Measurements from ENCODE around the gene TFIP11. TPM values are rescaled to one million over a fixed set of nuclear protein-coding genes. Genes with fewer than 3 reads are reported as not detected.

The TFIP11 gene
- total RNA-seq, 2 experiments from 2014 or later, result 111 TPM

GRCh38 chr22:26480611-26480932 lies 31.7 kb downstream of the TFIP11 start:
- Mint-ChIP-seq H3K4me3 (peak overlapping the region; percentile 22), H3K27me3 (no peaks in the 10 kb centered on the region), H3K36me3 (ENCODE audit: low read depth) (peaks cover 52% of the 10 kb centered on the region), H3K4me1 (ENCODE audit: low read depth) (peaks cover 81% of the 10 kb centered on the region), H3K27ac (peak overlapping the region; percentile 94), H3K9me3 (no peaks in the 10 kb centered on the region)
- no peak for TF ChIP-seq CTCF (IDR thresholded peaks at IDR 0.05)
- Histone ChIP-seq H3K27me3 (ENCODE audit: control insufficient read depth in 1 of 2, insufficient read depth in 2 of 2, low read length in 2 of 2) (no peaks in the 10 kb centered on the region), H3K36me3 (ENCODE audit: insufficient read depth, low read length) (peaks cover 20% of the 10 kb centered on the region), H3K4me3 (ENCODE audit: low read length) (no peak overlapping the region), H3K4me1 (ENCODE audit: insufficient read depth, low read length) (peaks cover 59% of the 10 kb centered on the region), H3K9me3 (ENCODE audit: control insufficient read depth in 1 of 2, insufficient read depth in 1 of 2, low read length in 2 of 2) (no peaks in the 10 kb centered on the region), H3K27ac (ENCODE audit: low read depth in 1 of 2, low read length in 2 of 2) (no peak overlapping the region)
- intact Hi-C loops (cut with DNase I, micrococcal nuclease), result loop anchor here in 1 of 2 experiments (2.0 to 5.0 kb wide), 2 partner anchors 190 to 1437 kb away; partner anchors contain the start of gene PITPNB
- no peak for DNase-seq
- POLR2A ChIA-PET, result no interaction called here
- ATAC-seq (ENCODE audit: poor library complexity), result no peak
- CTCF ChIA-PET, result no interaction called here

DNA sequence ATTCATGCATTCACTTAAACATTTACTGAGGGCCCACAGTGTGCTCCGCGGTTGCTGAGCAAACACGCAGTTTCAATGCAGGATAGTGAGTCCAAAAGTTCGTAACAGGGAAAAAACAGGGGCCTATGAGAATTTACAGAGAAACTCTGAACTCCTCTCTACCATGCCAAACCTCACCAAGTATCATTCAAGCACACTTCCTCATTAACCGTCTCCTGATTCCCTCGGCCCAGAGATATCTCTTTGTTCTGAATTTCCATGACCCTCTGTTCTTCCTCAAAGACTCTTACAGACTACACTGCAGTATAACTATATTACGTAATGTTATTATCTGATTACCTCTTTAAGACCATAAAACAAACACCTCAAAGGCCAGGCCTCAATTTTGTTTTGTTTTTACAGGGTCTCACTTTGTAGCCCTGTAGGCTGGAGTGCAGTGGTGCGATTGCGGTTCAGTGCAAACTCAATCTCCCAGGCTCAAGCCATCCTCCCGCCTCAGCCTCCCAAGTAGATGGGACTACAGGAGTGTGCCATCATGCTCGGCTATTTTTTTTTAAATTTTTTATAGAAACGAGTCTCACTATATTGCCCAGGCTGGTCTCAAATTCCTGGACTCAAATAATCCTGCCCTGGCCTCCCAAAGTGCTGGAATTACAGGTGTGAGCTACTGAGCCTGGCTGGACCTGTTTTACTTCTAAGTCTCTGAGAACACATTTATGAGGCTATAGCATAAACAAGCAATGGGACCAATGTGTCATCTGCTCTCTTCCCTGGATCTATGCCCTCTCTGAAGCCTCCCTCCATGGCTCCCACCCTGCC lies 32.3 kb downstream of the TFIP11 start:
- no peaks in the 10 kb centered on the region for H3K27me3 Mint-ChIP-seq
- H3K4me3 Mint-ChIP-seq, result peak overlapping the region; percentile 71
- peaks cover 24% of the 10 kb centered on the region for H3K36me3 ChIP-seq (ENCODE audit: insufficient read depth, low read length)
- peak overlapping the region; percentile 94 for H3K27ac Mint-ChIP-seq
- H3K4me1 ChIP-seq (ENCODE audit: insufficient read depth, low read length), result peaks cover 56% of the 10 kb centered on the region
- ATAC-seq (ENCODE audit: poor library complexity) (no peak), DNase-seq (peak in 1 of 14 experiments; percentile 24)
- H3K27ac ChIP-seq (ENCODE audit: low read depth in 1 of 2, low read length in 2 of 2), result peak overlapping the region in 1 of 2 donors; percentile 30
- ChIA-PET POLR2A (interaction anchor here (1.2 kb wide), 2 partner anchors 32 to 51 kb away, joined by 3 to 4 read pairs; partner anchors contain the start of genes ASPHD2 and TFIP11), CTCF (no interaction called here)
- no peaks in the 10 kb centered on the region for H3K27me3 ChIP-seq (ENCODE audit: control insufficient read depth in 1 of 2, insufficient read depth in 2 of 2, low read length in 2 of 2)
- H3K36me3 Mint-ChIP-seq (ENCODE audit: low read depth), result peaks cover 57% of the 10 kb centered on the region
- peak overlapping the region; percentile 38 for H3K4me3 ChIP-seq (ENCODE audit: low read length)
- peaks cover 75% of the 10 kb centered on the region for H3K4me1 Mint-ChIP-seq (ENCODE audit: low read depth)
- TF ChIP-seq CTCF (IDR thresholded peaks at IDR 0.05), result no peak
- intact Hi-C loops (cut with DNase I, micrococcal nuclease), result loop anchor here in 1 of 2 experiments (2.0 to 5.0 kb wide), 2 partner anchors 191 to 1437 kb away; partner anchors contain the start of gene PITPNB
- no peaks in the 10 kb centered on the region for H3K9me3 ChIP-seq (ENCODE audit: control insufficient read depth in 1 of 2, insufficient read depth in 1 of 2, low read length in 2 of 2)
- H3K9me3 Mint-ChIP-seq, result no peaks in the 10 kb centered on the region

DNA sequence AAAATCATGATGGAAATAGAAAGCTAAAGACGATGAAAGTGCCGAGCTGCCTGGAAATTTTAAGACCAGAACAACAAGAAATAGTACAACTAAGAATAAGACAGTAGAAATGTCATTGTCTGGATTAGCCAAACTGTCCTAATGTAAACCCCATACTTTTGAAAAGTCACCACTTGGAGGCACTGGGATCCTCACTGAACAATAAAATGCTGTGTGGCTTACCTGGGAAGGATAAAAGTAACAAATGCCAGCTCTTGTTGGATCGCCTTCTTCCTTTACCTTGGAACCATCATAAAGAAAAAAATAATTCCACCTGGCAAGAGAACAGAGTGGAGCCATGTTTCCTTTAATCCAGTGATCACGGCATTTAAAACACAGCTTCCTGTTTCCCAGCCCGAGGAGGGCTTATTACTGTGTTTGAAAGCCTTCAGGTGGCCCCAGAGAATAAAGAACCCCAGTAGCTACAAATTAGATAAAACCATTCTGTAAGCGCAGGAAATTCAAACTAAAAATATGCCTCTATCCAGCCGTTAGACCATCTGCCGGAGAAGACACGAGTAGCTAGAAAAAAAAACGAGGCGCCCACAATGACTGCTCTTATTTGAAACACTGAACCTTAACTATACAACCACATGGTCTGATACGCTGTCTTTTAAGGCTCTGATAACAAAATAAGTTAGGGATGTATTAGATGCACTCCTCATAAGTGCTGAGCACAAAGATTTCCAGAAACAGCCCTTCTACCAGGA lies 33.1 kb downstream of the TFIP11 start:
- H3K9me3 Mint-ChIP-seq, result no peaks in the 10 kb centered on the region
- Histone ChIP-seq H3K4me3 (ENCODE audit: low read length) (peak overlapping the region; percentile 38), H3K9me3 (ENCODE audit: control insufficient read depth in 1 of 2, insufficient read depth in 1 of 2, low read length in 2 of 2) (no peaks in the 10 kb centered on the region), H3K4me1 (ENCODE audit: insufficient read depth, low read length) (peaks cover 48% of the 10 kb centered on the region), H3K27me3 (ENCODE audit: control insufficient read depth in 1 of 2, insufficient read depth in 2 of 2, low read length in 2 of 2) (no peaks in the 10 kb centered on the region), H3K27ac (ENCODE audit: low read depth in 1 of 2, low read length in 2 of 2) (peak overlapping the region in 1 of 2 donors; percentile 30), H3K36me3 (ENCODE audit: insufficient read depth, low read length) (peaks cover 31% of the 10 kb centered on the region)
- H3K27ac Mint-ChIP-seq, result peak overlapping the region; percentile 5
- peaks cover 62% of the 10 kb centered on the region for H3K36me3 Mint-ChIP-seq (ENCODE audit: low read depth)
- DNase-seq, result peak in 1 of 14 experiments; percentile 23
- intact Hi-C loops (cut with DNase I, micrococcal nuclease), result no loop called here
- ChIA-PET POLR2A (interaction anchor here (1.2 kb wide), 2 partner anchors 33 to 50 kb away, joined by 3 to 4 read pairs; partner anchors contain the start of genes ASPHD2 and TFIP11), CTCF (interaction anchor here (0.7 to 0.9 kb wide), 3 partner anchors 22 to 1391 kb away, joined by 3 to 4 read pairs (median 3); no protein-coding TSS in a partner anchor)
- no peaks in the 10 kb centered on the region for H3K27me3 Mint-ChIP-seq
- peaks cover 67% of the 10 kb centered on the region for H3K4me1 Mint-ChIP-seq (ENCODE audit: low read depth)
- no peak for ATAC-seq (ENCODE audit: poor library complexity)
- H3K4me3 Mint-ChIP-seq, result peak overlapping the region; percentile 71
- no peak for TF ChIP-seq CTCF (IDR thresholded peaks at IDR 0.05)

All from CD4-positive, alpha-beta T cell (primary cell).